ENCODE measurements around the gene HSPB7. TPM values are rescaled to one million over a fixed set of nuclear protein-coding genes. Genes with fewer than 3 reads are reported as not detected.
"Not testable (repeated sequence)": the region's sequence is repeated elsewhere in the genome, so short reads cannot be mapped to it uniquely, and the experiment has no call there.

HSPB7 gene
- total and polyA plus RNA-seq, 12 donors = 4,333 to 6,425 (median 4,947) TPM

GRCh38 chr1:16043950-16044349, 26.1 kb upstream of the HSPB7 start:
- peaks cover 0 to 6% (median 5%) of the 10 kb centered on the region in 9 donors for H3K4me1 ChIP-seq
- H3K36me3 ChIP-seq = no peaks in the 10 kb centered on the region
- DNase-seq = no peak
- no peak for ATAC-seq
- no peak overlapping the region for H3K4me3 ChIP-seq
- TF ChIP-seq CTCF (IDR thresholded peaks at IDR 0.05) = no peak
- intact Hi-C loops (cut with DNase I) = no loop called here
- no peaks in the 10 kb centered on the region for H3K9me3 ChIP-seq
- 94 to 96% methylated on average over 5 of the region's 5 CpGs for WGBS, 2 donors
- H3K27me3 ChIP-seq = peaks cover 0 to 5% (median 0%) of the 10 kb centered on the region in 7 donors
- H3K27ac ChIP-seq = no peak overlapping the region

DNA sequence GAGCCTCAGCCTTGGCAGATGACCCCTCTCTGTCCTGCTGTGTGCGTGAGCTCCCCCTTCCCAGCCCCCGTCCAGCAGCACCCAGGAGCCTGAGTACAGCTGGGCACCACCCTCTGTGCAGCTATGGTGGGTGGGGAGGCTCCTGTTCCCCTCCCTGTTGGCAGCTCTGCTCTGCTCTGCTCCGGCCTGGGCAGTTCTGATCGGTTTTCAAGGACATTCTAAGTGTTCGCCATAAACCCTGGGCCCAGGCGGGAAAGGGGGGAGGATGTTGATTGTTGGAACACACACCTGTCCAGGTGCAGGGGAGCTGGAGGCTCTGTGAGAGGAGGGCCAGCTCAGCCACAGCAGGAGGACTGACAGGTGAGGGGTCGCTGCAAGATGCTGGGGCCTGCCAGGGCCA, 25.7 kb upstream of the HSPB7 start, which contains the start of gene CLCNKB:
Gene CLCNKB, plus strand, starts transcription at position 262 of the 400 bp plus-strand sequence. CDS start 711 bp downstream, outside the sequence.
- intact Hi-C loops (cut with DNase I) = no loop called here
- TF ChIP-seq CTCF (IDR thresholded peaks at IDR 0.05) = no peak
- no peak within 1 kb of the TSS for H3K27ac ChIP-seq

DNA sequence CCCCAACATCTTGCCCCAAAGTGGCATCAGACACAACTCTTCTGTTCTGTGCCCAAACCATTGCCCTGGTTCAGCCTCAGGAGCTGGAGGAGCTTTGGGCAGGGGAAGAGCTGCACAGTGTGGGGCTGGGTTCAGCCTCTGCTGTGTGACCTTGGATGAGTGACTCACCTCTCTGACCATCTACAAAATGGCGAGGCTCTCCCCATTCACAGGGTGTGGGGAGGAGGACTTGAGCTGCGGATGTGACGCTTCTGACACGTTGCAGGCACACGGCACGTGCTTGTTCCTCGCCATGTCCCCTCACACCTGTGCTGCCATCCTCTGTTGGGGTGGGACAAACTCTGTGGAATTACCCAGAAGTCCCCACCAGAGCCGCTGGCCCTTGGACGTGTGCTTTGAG, 24.8 kb upstream of the HSPB7 start:
- H3K9me3 ChIP-seq; H3K27me3 ChIP-seq; intact Hi-C loops (cut with DNase I); H3K4me3 ChIP-seq; H3K4me1 ChIP-seq; DNase-seq; H3K36me3 ChIP-seq; H3K27ac ChIP-seq: not testable (repeated sequence)
- ATAC-seq = peak in 1 of 8 donors; percentile 23
- 79 to 88% methylated on average over 9 of the region's 9 CpGs for WGBS, 2 donors

More for the DNA sequence above, 25.7 kb upstream of the HSPB7 start, which contains the start of gene CLCNKB:
- Histone ChIP-seq H3K36me3 (no peaks in the 10 kb centered on the region), H3K27me3 (peaks cover 0 to 4% (median 0%) of the 10 kb centered on the region in 7 donors), H3K9me3 (no peaks in the 10 kb centered on the region), H3K4me1 (peaks cover 0 to 2% (median under 1%) of the 10 kb centered on the region in 9 donors), H3K4me3 (no peak within 1 kb of the TSS)
- ATAC-seq = no peak
- WGBS, 2 donors = 66 to 75% methylated on average over 7 of the region's 7 CpGs
- DNase-seq = no peak

- ATAC-seq (peak in 2 of 8 donors; percentile 23 to 31), DNase-seq (no peak)
- intact Hi-C loops (cut with DNase I) = no loop called here
- peak in 3 of 9 donors; percentile 15 to 20 (median 18) for TF ChIP-seq CTCF (IDR thresholded peaks at IDR 0.05)
- Histone ChIP-seq H3K27me3 (peaks cover 0 to 4% (median 0%) of the 10 kb centered on the region in 7 donors), H3K9me3 (no peaks in the 10 kb centered on the region), H3K36me3 (no peaks in the 10 kb centered on the region), H3K4me1 (no peaks in the 10 kb centered on the region), H3K4me3 (no peak overlapping the region), H3K27ac (no peak overlapping the region)
- 76 to 88% methylated on average over 9 of the region's 9 CpGs for WGBS, 2 donors
These were observed 24.3 kb upstream of the HSPB7 start for GRCh38 chr1:16042096-16042495.

GRCh38 chr1:16041200-16041599, 23.4 kb upstream of the HSPB7 start:
- Histone ChIP-seq H3K4me3 (no peak overlapping the region), H3K27ac (no peak overlapping the region), H3K4me1 (no peaks in the 10 kb centered on the region), H3K9me3 (no peaks in the 10 kb centered on the region), H3K27me3 (peaks cover 0 to 4% (median 0%) of the 10 kb centered on the region in 7 donors), H3K36me3 (no peaks in the 10 kb centered on the region)
- no peak for ATAC-seq
- WGBS, 2 donors = 67 to 84% methylated on average over 8 of the region's 8 CpGs
- no peak for TF ChIP-seq CTCF (IDR thresholded peaks at IDR 0.05)
- no peak for DNase-seq
- intact Hi-C loops (cut with DNase I) = loop anchor here in 1 of 10 donors (2.0 kb wide), 1 partner anchor 40 kb away; no protein-coding TSS in a partner anchor

GRCh38 chr1:16039871-16040270, 22.0 kb upstream of the HSPB7 start:
- not testable (repeated sequence) for ATAC-seq, DNase-seq, H3K4me3 ChIP-seq, H3K4me1 ChIP-seq, H3K9me3 ChIP-seq, H3K27me3 ChIP-seq, H3K27ac ChIP-seq, H3K36me3 ChIP-seq
- intact Hi-C loops (cut with DNase I) = loop anchor here in 1 of 10 donors (2.0 kb wide), 1 partner anchor 39 kb away; no protein-coding TSS in a partner anchor
- WGBS, 2 donors = 72 to 88% methylated on average over 6 to 8 of the region's 8 CpGs
